ENCODE data around the gene TSPAN5.

The TSPAN5 gene

DNA sequence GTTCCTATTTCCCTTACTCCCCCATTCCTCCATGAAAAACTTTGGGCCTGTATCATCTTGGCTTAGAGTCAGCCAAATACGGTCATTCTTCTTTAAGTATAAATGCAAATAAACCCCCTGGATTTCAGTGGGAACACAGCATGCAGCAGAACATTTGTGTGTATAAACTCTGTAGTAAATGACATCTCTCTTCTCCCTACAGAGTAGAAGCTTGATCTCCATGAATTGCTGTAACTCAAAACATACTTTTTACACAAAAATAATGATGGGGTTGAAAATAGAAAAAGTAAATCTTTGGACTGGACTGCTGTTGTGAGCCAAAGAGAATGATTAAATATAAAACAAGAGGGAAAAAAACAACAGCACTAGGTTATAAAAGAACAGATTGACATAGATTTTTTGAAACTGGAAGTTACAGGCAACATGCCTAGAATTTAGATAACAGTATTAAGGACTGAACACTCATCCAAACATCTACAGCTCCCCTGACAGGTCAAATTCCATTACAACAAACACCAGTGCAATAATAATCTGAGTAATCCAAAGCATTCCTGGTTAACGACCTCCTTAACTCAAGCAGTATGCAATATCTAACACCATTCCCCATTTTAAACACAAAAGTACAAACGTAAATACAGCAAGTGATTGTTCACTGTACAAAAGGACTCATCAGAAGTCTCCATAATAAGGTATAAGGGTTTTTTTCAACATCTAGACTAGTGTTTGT, 30.7 kb downstream of the TSPAN5 start:
- DNase-seq, result no peak
- TF ChIP-seq GATA1 (IDR thresholded peaks at IDR 0.05; ENCODE audit: low read depth, low read length) (no peak), POLR2A (IDR thresholded peaks at IDR 0.05; ENCODE audit: low read length) (no peak)

DNA sequence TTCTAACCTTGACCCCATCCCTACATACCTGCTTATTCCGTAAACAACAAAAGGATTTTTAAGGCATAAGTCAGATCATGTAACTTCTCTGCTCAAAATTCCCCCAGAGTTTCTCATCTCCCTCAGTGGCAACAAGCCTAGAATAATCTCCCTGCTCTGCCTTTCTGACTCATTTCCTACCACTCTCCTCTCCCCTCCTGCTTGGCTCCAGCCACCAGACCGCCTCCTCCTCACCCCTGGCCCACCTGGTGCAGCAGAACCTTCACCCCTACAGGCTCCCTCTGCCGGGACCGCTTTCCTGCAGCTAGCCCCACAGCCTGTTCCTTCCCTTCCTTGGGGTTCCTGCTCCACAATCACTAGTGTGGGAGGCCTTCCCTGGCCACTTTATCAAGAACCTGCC, 32.1 kb downstream of the TSPAN5 start:
- DNase-seq, result no peak
- TF ChIP-seq POLR2A (IDR thresholded peaks at IDR 0.05; ENCODE audit: low read length) (no peak), GATA1 (IDR thresholded peaks at IDR 0.05; ENCODE audit: low read depth, low read length) (no peak)

DNA sequence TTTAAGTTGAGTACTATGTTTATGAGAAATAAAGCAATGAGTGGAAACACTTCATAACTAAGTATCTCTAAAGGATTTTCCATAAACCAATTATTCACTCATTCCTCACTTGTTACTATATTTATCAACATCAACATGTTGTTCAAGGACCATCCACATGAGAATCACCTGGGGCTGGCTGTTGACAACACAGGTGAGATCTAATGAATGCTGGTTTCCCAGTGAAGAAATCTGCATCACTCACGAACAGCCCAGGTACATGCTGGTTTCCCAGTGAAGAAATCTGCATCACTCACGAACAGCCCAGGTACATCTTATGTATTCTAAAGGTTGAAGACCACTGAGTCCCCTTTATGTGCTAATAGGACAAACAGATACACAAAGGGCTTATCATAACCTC, 32.5 kb downstream of the TSPAN5 start:
- TF ChIP-seq GATA1 (IDR thresholded peaks at IDR 0.05; ENCODE audit: low read depth, low read length) (no peak), POLR2A (IDR thresholded peaks at IDR 0.05; ENCODE audit: low read length) (no peak)

DNA sequence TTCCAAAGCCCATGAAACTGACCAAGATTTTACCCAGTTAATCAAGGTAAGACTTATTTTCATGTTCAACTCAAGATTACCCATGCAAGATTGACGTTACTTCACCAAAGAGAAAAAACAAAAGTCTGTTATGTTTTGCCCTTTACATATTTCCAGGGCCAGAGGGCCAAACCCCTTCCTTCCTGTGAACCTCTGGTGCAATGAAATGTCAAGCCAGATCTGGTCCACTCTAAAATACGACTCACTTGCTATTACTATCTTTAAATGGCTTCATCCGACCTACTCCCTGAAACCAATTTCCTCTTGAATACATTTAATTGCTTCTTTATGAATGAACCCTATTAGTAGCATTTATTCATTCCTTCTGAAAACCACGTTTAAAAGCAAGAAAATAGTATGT, 33.0 kb downstream of the TSPAN5 start:
- DNase-seq, result no peak
- no peak for TF ChIP-seq GATA1 (IDR thresholded peaks at IDR 0.05; ENCODE audit: low read depth, low read length)
- no peak for TF ChIP-seq POLR2A (IDR thresholded peaks at IDR 0.05; ENCODE audit: low read length)

More for the DNA sequence above, 32.5 kb downstream of the TSPAN5 start:
- DNase-seq, result no peak

DNA sequence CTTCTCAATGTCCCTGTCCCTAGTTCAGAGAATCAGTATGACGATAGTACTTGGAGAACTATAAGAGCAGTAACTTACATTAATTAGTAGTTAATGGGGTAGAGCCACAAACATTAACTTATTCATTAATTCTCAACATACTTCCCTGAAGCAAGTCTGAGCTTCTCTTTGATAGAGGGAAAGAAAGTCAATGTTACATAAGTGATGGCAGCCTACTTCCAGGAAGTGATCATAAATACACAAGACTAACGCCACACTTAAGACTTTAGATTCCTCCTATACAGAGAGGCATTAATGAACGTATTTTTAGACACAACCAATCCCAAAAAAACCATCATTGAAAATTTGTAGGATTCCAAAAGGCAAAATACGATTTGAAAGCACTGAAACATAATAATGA, 33.8 kb downstream of the TSPAN5 start:
- DNase-seq, result no peak
- TF ChIP-seq POLR2A (IDR thresholded peaks at IDR 0.05; ENCODE audit: low read length), result no peak
- TF ChIP-seq GATA1 (IDR thresholded peaks at IDR 0.05; ENCODE audit: low read depth, low read length), result no peak

DNA sequence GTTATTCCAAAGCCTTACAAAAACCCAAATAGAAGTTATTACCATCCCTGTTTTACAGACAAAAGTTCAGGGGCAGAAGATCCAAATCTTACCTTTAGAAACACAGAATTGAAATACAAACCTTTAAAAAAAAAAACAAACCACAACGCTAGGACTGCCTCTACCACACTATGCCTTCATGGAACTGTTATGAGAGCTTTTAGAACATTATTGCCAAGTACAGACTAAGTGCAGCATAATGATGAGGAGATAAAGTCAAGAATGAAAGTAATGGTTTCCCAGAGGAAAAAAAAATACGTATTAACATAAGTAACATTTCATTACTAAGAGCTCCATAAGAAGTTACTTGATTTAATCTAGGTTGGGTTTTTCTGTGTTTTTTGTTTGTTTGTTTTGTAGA, 34.3 kb downstream of the TSPAN5 start:
- no peak for TF ChIP-seq POLR2A (IDR thresholded peaks at IDR 0.05; ENCODE audit: low read length)
- no peak for TF ChIP-seq GATA1 (IDR thresholded peaks at IDR 0.05; ENCODE audit: low read depth, low read length)
- DNase-seq, result no peak

DNA sequence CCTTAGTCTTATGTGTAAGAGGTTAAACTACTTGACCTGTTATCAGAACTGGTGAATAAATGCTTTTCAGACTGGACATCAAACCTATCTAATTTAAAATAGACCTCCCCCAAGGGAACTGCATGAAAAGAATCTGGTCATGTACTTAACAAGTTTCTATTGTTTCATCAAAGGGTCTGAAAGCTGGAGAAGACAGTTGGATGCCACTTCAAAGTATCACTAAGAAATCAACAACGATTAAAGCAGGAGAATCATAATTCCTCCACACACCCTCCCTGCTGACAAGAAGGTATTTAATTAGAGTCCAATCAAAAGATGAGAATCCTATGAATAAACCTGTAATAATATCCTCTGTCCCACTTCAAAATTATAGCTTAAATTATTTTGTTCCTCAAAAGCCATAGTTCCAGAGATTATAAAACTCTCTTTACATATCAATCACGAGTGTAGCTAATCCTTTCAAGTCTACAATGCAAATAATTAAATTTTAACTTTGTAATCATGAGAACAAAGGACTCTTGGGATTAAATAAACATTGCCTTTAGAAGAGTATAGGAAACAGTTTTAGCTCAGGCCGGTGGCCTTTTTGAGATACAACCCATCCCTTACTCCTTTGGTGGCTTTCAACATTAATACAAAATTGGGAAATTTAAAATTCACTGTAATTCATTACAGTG, 35.1 kb downstream of the TSPAN5 start:
- no peak for DNase-seq
- TF ChIP-seq POLR2A (IDR thresholded peaks at IDR 0.05; ENCODE audit: low read length) (no peak), GATA1 (IDR thresholded peaks at IDR 0.05; ENCODE audit: low read depth, low read length) (no peak)

DNA sequence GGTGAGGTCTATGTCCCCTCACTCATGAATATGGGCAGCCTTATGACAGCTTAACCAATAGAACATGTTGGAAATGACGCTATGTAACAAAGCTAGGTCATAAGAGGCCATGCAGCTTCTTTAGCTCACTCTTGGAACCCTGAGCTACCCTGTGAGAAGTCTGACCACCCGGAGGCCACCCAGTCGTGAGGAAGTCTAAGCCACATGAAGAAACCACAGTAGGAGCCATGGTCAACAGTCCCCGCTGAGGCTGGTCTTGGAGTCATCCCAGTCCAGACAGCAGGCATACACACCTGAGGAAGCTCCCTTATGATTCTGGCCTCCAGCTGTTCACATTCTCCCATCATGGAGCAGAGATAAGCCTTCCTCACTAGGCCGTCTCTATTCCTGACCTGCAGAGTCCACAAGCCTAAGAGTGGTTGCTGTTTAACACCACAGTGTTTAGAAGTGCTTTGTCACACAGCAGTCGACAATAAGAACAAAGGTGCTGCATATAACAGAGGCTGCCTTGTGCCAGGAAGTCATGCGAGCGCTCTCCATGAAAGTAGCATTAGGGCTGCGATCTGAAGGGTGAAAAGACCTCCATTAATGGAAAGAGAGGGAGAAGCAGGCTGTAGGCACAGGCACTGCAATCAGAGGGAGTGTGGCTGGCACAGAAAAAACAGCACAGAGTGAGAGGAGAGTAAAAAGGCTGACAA, 38.2 kb downstream of the TSPAN5 start:
- TF ChIP-seq POLR2A (IDR thresholded peaks at IDR 0.05; ENCODE audit: low read length) (no peak), GATA1 (IDR thresholded peaks at IDR 0.05; ENCODE audit: low read depth, low read length) (no peak)
- DNase-seq, result no peak

DNA sequence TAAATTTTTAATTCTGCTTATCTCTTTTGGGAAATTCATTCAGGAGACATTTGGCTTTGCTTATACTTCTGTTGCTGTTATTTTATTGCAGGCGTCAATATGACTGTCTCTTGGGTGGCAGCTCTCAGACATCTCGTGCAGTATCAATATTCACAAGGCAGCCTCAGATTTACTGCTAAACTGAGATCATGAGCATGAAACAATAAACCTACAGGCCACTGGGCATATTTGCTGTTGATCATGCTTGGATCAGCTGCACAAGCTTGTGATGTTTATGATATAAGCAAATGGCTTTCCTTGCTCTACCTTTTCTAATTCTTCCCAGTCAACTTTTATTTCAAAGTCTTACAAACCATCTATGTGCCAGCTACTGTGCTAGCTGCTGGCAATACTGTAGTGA, 39.2 kb downstream of the TSPAN5 start:
- TF ChIP-seq GATA1 (IDR thresholded peaks at IDR 0.05; ENCODE audit: low read depth, low read length) (no peak), POLR2A (IDR thresholded peaks at IDR 0.05; ENCODE audit: low read length) (no peak)
- DNase-seq, result no peak

DNA sequence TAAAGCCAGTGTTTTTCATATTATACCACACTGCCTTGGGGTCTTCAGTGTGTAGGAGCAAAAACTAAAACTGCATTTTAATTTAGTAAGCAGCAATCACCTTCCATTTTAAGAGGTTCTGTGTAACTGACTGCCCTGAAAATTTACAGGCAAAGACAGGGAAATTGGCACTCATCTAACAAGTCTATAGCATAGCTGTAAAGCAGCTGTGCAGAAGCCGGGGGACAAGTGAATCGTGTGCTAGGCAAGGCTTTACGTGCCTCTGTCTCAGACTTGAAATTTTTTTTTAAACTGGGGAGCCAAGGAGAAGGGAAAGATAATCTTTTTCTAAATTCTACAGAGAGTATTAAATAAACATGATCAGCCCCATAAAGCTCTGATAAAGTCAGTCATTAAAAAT, 39.7 kb downstream of the TSPAN5 start:
- no peak for DNase-seq
- no peak for TF ChIP-seq POLR2A (IDR thresholded peaks at IDR 0.05; ENCODE audit: low read length)
- no peak for TF ChIP-seq GATA1 (IDR thresholded peaks at IDR 0.05; ENCODE audit: low read depth, low read length)

DNA sequence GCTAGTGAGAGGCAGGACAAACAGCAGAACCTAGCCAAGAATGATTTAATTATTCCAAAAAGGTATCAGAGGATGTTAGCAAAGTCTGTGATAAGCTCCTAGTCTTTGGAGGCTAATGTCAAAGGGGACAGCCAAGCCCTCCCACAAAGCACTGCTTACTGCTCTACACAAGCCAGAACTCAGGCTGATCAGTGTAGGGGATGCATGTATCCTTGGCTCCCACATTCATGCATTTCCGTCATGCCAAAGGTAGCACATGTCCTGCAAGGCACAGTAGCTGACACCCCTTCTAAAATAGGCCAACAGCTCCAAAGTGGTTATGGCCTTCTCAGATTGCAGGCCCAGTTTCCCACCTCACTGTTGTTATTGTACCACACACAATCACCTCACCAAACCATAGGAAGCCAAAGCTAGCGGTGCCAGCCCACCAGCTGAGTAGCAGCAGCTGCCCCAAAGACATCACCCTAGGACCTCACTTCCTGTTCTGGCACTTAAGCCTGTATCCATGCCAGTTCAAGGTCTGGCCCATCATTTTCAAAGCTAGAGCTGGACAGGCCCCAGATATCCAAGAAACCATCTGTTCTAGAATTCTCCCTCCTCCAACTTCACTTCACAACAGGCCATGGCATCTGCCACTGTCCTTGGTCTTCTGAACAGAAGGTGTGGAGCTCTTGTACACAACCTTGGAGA, 40.9 kb downstream of the TSPAN5 start:
- no peak for DNase-seq
- TF ChIP-seq GATA1 (IDR thresholded peaks at IDR 0.05; ENCODE audit: low read depth, low read length) (no peak), POLR2A (IDR thresholded peaks at IDR 0.05; ENCODE audit: low read length) (no peak)

DNA sequence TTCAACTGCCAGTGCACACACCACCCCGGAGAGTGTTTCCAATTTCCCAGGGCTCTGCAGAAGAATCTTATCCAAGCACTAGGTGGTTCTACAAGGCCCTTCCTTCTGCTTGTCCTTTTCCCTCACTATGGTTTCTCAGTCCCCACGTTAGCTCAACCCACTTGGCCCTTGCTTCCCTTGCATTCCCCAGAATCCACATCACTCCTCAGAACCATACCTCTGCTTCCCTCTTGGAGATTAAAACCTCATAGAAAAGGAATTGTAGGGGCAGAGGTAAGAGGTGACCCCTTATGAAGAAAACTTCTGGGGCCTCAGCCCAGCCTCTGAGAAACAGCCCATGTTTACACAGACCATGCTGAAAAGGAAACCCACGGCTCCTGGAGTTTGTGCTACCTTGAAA, 42.4 kb downstream of the TSPAN5 start:
- no peak for TF ChIP-seq POLR2A (IDR thresholded peaks at IDR 0.05; ENCODE audit: low read length)
- TF ChIP-seq GATA1 (IDR thresholded peaks at IDR 0.05; ENCODE audit: low read depth, low read length), result no peak
- no peak for DNase-seq

DNA sequence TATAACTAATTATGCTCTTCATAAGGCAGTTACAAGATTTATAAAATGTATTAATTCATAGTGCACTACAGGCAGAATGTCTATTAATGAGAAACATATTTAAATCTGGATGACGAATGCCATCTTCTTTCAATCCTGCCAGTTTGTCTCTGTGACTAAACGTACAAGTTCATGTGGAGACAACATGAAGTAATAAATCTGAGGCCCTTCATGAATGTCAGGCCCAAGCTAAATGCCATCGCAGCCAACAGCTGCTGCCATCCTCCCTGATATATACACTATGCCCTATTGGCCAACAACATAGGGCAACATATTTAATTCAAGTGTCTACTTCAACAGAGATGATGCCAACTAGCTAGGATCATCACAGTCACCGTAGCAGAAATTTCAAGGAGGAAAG, 43.7 kb downstream of the TSPAN5 start:
- DNase-seq, result no peak
- TF ChIP-seq POLR2A (IDR thresholded peaks at IDR 0.05; ENCODE audit: low read length) (no peak), GATA1 (IDR thresholded peaks at IDR 0.05; ENCODE audit: low read depth, low read length) (no peak)

DNA sequence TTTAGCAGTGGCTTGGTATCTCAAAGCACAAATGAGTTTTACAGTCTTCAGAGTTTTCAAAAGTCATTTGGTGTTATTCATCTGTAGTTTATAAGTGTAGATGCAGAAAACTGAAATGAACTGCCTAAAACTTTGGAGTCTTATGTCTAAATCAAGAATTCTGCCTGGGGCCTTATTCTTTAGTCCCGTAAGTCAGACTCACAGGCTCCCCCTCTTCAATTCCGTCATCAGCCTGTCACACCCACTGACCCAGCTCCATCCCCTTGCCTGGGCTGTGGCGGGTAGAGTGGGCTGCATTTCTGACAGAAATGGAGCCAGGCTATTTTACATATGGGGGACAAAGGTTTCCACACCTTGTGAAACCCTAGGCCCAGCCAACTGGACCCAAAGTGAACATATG, 44.3 kb downstream of the TSPAN5 start:
- TF ChIP-seq POLR2A (IDR thresholded peaks at IDR 0.05; ENCODE audit: low read length) (no peak), GATA1 (IDR thresholded peaks at IDR 0.05; ENCODE audit: low read depth, low read length) (no peak)

More for the DNA sequence above, 44.3 kb downstream of the TSPAN5 start:
- no peak for DNase-seq
